GM21390 (cell line): ENCODE results near the gene TMEM144.
A peak's percentile ranks its signal among the peaks of the same experiment; 100 is the strongest.
"Not testable (repeated sequence)": the region's sequence is repeated elsewhere in the genome, so short reads cannot be mapped to it uniquely, and the experiment has no call there.

ENCODE experiments used
- ATAC-seq: cut with Tn5 transposase; IDR thresholded peaks from one replicate; pipeline ENCODE4 v1.9.1; 2021; ENCODE audit not compliant: unreplicated experiment

Gene TMEM144

DNA sequence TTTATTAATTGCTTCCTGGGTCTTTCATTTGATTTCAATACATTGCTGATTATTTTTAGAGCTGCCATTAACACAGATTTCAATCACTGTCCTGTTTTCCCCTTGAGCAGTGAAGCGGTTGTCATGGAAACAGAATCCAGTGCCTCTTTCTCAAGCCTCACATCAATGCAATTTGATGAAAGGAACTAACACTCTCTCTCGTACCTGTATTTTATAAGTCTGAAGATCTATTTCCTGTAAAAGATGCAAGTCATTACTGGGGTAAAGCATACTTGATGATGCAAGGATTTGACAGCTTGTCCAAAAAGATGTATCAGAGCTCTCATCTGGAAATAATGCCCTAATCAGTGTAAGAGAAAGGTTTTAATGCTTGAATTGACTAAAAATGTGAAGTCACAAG lies 19.6 kb upstream of the TMEM144 start:
- no peak for ATAC-seq

DNA sequence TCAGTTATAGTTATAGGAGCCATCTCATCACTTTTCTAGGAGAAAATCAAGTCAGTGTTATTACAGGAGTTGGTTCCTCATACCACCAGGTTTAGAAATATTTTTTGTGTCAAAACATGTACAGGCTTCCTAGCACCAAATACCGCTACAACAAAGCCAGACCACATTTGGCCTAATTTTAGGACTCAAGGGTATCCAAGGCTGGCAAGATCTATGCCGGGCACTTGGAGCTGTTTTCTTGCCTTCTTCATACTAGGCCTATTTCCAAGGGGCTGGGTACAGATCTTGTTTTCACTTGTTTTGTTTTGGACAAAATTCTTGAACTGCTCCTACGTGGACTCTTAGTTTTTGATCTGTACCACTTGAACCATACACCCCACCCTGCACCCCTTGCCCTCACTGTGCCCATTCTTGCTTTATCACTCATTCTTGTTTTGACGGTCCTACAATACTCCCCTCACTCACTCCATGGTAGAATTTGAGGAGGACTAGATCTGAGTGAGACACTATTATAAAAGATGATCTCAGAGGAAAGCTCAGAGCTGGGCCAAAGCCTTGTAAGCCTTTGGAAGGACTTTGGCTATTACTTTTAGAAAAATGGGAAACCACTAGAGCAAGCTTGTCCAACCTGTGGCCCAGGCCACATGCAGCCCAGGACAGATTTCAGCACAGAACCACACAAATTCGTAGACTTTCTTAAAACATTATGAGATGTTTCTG lies 17.7 kb upstream of the TMEM144 start:
- no peak for ATAC-seq

DNA sequence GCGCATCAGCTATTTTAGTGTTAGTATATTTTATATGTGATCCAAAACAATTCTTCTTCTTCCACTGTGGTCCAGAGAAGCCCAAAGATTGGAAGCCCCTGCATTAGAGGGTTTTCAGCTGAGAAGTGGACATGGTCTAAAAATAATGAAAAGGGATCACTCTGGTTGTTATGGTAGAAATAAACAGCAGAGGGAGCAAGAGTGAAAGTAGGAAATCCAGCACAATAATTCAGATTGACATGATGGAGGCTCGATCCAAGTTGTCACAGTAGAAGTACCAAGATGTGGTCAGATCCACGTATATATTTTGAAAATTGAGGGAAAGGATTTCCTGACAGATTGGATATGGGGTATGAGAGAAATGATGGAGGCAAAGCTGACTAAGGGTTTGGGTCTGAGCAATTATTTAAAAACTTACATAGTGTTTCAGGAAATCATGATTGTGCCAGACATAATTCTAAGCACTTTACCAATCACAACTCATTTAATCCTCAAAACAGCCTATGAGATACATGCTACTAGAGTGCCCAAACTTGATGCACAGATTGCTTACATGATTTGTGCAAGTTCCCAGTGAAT lies 17.0 kb upstream of the TMEM144 start:
- ATAC-seq: peak; percentile 80

GRCh38 chr4:158195297-158195696 lies 15.0 kb upstream of the TMEM144 start:
- ATAC-seq: no peak

DNA sequence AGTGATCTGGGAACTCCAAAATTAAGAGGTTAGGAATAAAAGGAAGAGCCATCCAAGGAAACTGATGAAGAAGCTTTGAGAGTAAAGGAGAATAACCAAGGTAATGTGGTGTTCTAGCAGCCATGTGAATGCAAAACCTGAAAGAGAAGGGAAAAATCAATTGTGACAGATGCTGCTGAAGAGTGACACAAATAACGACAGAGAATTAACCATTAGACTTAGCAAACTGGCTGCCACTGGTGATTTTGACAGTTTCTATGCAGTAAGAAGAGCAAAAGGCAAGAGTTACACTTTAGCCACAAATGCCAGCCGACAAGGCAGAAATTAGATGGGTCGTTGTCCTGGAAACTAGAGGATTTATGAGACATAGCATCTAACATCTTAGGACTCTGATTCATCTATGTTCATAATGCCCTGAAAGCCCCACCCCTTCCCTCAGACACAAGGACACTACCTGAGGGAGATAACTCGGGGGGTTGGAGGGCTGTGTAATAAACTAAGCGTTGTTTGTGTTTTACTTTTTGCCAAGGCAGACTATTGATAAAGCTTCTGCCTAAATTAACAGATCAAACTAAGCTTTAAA lies 13.0 kb upstream of the TMEM144 start:
- ATAC-seq: no peak

DNA sequence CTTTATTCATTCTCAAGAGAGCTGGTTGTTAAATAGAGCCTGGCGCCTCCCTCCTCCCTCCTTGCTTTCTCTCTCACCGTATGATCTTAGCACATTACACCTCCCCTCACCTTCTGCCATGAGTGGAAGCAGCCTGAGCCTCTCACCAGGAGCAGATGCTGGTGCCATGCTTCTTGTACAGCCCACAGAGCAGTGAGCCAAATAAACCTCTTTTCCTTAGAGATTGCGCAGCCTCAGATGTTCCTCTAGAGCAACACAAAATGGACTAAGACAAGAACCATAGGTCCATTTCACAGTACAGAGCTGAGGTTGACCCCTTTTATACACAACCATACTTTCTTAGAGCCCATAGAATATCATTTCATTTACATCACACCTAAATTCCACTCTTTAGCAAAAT lies 10.1 kb upstream of the TMEM144 start:
- ATAC-seq: no peak

- no peak for ATAC-seq
Observed at GRCh38 chr4:158201322-158201721, 9.0 kb upstream of the TMEM144 start.

GRCh38 chr4:158201876-158202275 lies 8.4 kb upstream of the TMEM144 start:
- no peak for ATAC-seq

GRCh38 chr4:158202481-158202880 lies 7.8 kb upstream of the TMEM144 start:
- ATAC-seq: no peak

- no peak for ATAC-seq
Observed at GRCh38 chr4:158203436-158203835, 6.8 kb upstream of the TMEM144 start.

- no peak for ATAC-seq
Observed at GRCh38 chr4:158203929-158204328, 6.4 kb upstream of the TMEM144 start.

- ATAC-seq: peak; percentile 77
Observed at GRCh38 chr4:158208963-158209640, 1.2 kb upstream of the TMEM144 start.

DNA sequence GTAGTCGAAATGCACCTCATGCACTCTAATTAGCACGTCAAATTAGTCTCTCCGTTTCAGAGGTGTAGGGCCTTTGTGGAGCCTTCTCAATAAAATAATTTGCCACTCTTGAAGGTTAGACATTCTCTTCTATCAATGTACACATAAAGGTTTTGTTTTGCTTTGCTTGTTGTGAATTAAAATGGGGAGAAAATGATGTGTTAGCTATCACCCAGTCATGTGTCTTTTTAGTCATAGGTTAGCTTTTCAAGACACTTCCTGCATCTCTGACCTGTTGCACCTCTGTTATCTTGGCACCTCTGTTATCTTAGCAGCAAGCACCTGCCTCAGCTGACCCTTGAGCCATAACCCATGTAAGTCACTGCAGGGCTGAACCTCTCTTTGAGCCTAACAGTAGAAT lies 936 bp downstream of the TMEM144 start:
- no peak for ATAC-seq

DNA sequence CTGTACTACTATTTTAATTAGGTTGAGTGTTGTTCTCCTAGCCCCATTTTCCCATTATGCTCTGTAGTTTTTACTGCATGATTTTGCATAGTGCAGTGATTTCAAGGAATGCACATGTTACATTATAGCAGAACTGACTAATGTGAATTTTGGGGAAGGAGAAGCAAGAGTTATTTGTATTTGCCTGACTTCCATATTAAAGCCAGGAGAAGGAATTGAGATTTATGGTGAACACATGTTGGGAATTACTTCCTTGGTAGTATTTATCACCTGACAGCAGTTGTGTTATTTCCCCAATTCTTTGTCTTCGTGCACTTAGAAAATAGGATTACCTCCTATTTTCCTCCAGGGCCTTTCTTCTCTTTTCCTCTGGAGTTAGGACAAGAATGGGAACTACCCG lies 3.2 kb downstream of the TMEM144 start:
- ATAC-seq: no peak

DNA sequence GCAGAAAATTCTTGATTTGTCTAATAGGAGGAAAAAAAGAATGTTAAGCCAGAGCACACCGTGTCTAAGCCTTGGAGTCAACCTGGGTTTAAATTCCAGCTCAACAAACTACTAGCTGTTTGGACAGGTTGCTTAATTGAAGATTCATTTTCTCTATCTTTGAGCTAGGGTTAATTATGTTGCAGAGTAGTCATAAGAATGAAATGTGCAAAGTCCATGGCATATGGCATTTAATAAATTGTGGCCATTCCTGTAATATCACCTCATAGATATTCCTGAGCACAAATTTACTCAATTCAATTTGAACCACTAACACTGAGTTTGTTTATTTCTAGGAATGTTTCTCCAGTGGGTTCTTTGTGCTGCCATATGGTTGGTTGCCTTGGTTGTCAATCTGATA lies 4.6 kb downstream of the TMEM144 start:
- no peak for ATAC-seq

DNA sequence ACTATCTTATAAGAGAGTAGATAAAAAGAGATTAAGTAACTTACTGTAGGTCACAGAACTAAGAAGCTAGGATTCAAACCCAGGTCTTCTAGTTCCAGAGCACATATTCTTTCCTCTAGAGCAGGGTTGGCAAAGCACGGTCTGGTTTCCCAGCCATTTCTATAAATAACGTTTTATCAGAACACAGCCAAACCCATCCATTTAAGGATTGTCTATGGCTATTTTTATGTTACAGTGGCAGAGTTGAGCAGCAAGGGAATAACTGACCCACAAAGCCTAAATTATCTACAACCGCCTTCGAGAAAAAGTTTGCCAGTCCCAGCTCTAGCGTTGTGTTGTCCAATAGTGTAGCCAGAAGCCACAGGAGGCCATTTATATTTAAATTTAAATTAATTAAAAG lies 7.5 kb downstream of the TMEM144 start:
- no peak for ATAC-seq

DNA sequence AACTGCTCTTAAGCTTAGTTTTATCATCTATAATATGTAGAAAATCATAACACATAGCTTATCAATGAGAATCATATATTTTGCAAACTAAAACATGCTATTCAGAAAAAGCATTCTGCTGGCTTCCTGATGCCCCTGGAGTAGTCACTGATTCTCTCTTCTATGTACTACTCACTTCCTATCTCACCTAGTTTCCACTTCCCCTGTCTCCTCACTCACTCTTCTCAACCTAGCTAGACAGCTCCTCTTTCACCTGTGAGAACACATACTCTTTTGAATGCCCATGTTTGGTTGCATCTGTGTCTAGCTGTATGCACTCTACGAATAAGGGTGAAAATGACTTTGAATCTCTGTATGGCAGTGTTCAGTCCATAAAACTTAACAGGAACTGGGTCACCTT lies 9.3 kb downstream of the TMEM144 start:
- no peak for ATAC-seq

- ATAC-seq: not testable (repeated sequence)
Observed at GRCh38 chr4:158224318-158224717, 14.0 kb downstream of the TMEM144 start.

- ATAC-seq: not testable (repeated sequence)
Observed at GRCh38 chr4:158224999-158225398, 14.7 kb downstream of the TMEM144 start.

GRCh38 chr4:158227880-158228279 lies 17.6 kb downstream of the TMEM144 start:
- not testable (repeated sequence) for ATAC-seq

DNA sequence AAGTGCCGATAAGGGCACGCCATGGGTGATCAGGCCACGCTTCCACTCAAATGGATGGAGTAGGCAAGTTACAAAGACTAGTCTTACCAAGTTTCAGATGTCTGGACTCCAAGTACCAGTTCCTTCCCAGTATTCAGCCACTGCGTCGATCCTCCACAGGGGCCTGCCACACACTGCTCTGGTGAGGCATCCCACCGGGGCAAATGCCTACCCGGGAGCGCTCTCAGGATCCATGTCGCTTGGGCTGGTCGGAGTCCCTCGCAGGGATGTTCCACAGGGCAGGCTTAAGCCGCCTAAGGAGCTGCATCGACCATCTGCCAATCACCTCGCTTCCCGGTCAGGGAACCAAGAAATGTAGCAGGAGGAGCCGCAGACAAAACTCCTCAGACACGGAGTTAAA lies 18.1 kb downstream of the TMEM144 start:
- ATAC-seq: not testable (repeated sequence)

DNA sequence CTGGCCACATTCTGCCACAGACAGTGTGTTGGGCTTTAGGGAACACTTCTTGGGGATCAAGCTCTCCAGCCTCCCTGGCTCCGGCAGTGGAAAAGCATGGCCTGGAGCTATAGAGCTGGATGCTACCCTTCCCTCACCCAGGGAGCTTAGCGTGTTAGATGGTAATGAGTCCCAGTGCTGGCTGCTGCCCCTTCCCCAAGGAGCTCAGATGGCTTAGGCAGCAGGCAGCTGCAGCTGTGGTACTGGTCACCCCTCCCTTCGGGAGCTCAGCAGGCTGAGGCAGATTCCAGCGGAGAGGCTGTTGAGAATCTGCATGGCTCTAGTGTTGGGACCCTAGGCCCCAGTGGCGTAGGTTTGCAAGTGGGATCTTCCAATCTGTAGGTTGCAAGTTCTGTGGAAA lies 19.5 kb downstream of the TMEM144 start:
- ATAC-seq: no peak
